K562 (cell line): ENCODE results near the gene ALS2CL. TPM values are rescaled to one million over a fixed set of nuclear protein-coding genes. Genes with fewer than 3 reads are reported as not detected.

Experiments used
- ATAC-seq: fragments of 200-7000 bp; cut with Tn5 transposase; 3 replicates; pipeline ENCODE4 v1.9.1; 2020; ENCODE audit warnings: moderate library complexity
- BruUV-seq: library from RNA; stranded (reverse); fragments of 400-500 nt; replicated peaks from 2 replicates; lab custom pipeline; 2021; lab: Mats Ljungman, UMichigan
- CTCF ChIA-PET: fragments of 300-600 bp; formaldehyde crosslinking; extraction: SDS; loops from one replicate; lab custom pipeline; 2021; ENCODE audit warnings: low intra/inter-chr PET ratio; lab: Yijun Ruan, JAX
- POLR2A ChIA-PET: fragments of 300-600, 350-650 bp; sonication (Branson Sonifier 250); formaldehyde crosslinking; extraction: SDS; loops from one replicate; lab custom pipeline; 2021; ENCODE audit warnings: antibody characterized with exemption, inconsistent platforms; lab: Yijun Ruan, JAX
- DNase-seq, 4 experiments: peaks; one replicate each; pipeline versions ENCODE4 v3.0.0 to v3.0.0-alpha.2; 2011 to 2018; ENCODE audit warnings: low spot score in 3 of 4, mixed read lengths in 3 of 4; ENCODE audit errors: extremely low read depth in 1 of 4
- FAIRE-seq: peaks from 2 replicates; lab custom pipeline; 2011; peaks lifted over from hg19 to GRCh38; lab: Jason Lieb, UNC
- H2AFZ ChIP-seq: 2 replicates; pipeline ENCODE4 v1.6.0; 2011; ENCODE audit warnings: low read depth, low read length, control low read depth, inconsistent platforms
- H3K27ac ChIP-seq: fragments of 200-600 bp; 3 replicates; pipeline ENCODE4 v1.8.0; 2011; ENCODE audit warnings: low read depth, mild to moderate bottlenecking, control low read depth, inconsistent platforms, low read length, moderate library complexity, mixed read lengths; ENCODE audit errors: extremely low read depth
- H3K27me3 ChIP-seq, 2 experiments: fragments of 300-600 bp in 1 of 2; 2 replicates in 1 of 2; 3 replicates in 1 of 2; pipeline versions ENCODE4 v1.6.0 to v1.8.0; 2011; ENCODE audit warnings: inconsistent platforms in 2 of 2, low read length in 2 of 2, mild to moderate bottlenecking in 1 of 2, mixed read lengths in 1 of 2, moderate library complexity in 1 of 2; ENCODE audit not compliant: control insufficient read depth in 2 of 2, insufficient read depth in 2 of 2
- H3K36me3 ChIP-seq: fragments of 300-600 bp; 3 replicates; pipeline ENCODE4 v1.8.0; 2011; ENCODE audit warnings: mild to moderate bottlenecking, low read length, inconsistent platforms; ENCODE audit not compliant: control insufficient read depth, insufficient read depth
- H3K4me1 ChIP-seq, 2 experiments: fragments of 200-600 bp in 1 of 2; replicated peaks in 1 of 2; 2 replicates in 1 of 2; 3 replicates in 1 of 2; pipeline versions ENCODE4 v1.5.1 to v1.8.0; 2011; ENCODE audit warnings: inconsistent platforms in 2 of 2, low read length in 2 of 2, mild to moderate bottlenecking in 1 of 2, mixed read lengths in 1 of 2, moderate library complexity in 1 of 2; ENCODE audit not compliant: control insufficient read depth in 2 of 2, insufficient read depth in 2 of 2
- H3K4me2 ChIP-seq: 2 replicates; pipeline ENCODE4 v1.6.1; 2011; ENCODE audit warnings: low read length, control low read depth, inconsistent platforms, mixed read lengths; ENCODE audit not compliant: insufficient read depth
- H3K4me3 ChIP-seq: fragments of 200-600 bp; sonication (generic), shearing (Covaris generic); 2 replicates; pipeline ENCODE4 v1.5.1; 2016; ENCODE audit warnings: control low read depth, inconsistent platforms
- H3K79me2 ChIP-seq: fragments of 200-600 bp; 3 replicates; pipeline ENCODE4 v1.8.0; 2011; ENCODE audit warnings: low read length, inconsistent platforms; ENCODE audit not compliant: control insufficient read depth, insufficient read depth
- H3K9ac ChIP-seq, 2 experiments: 2 replicates each; pipeline versions ENCODE4 v1.6.0 to v1.6.1; 2011; ENCODE audit warnings: low read depth in 2 of 2, low read length in 2 of 2, control low read depth in 1 of 2, inconsistent platforms in 1 of 2, mild to moderate bottlenecking in 1 of 2, mixed read lengths in 1 of 2; ENCODE audit not compliant: insufficient read depth in 1 of 2
- H3K9me1 ChIP-seq: one replicate; pipeline ENCODE4 v1.6.0; 2011; ENCODE audit warnings: inconsistent platforms, mild to moderate bottlenecking, low read length, moderate library complexity; ENCODE audit not compliant: control insufficient read depth, insufficient read depth
- H3K9me3 ChIP-seq: replicated peaks from 2 replicates; pipeline ENCODE4 v1.5.1; 2011; ENCODE audit warnings: low read depth, low read length, inconsistent platforms; ENCODE audit not compliant: control insufficient read depth, insufficient read depth
- H4K20me1 ChIP-seq: replicated peaks from 2 replicates; pipeline ENCODE4 v1.6.1; 2011; ENCODE audit warnings: low read length, inconsistent platforms, mixed read lengths; ENCODE audit not compliant: control insufficient read depth, insufficient read depth
- CBX2 ChIP-seq: fragments of 200-600 bp; sonication (generic); IDR thresholded peaks from one replicate; pipeline ENCODE4 v1.6.1; 2012; ENCODE audit warnings: mild to moderate bottlenecking, low read length, inconsistent platforms; ENCODE audit not compliant: insufficient read depth, poor library complexity, severe bottlenecking
- CCNT2 ChIP-seq: IDR thresholded peaks from 2 replicates; pipeline ENCODE4 v1.6.1; 2011; ENCODE audit warnings: borderline replicate concordance, low read depth, mild to moderate bottlenecking, moderate library complexity, mixed read lengths, low read length; ENCODE audit not compliant: insufficient read length; ENCODE audit errors: extremely low read depth
- HMGN3 ChIP-seq: IDR thresholded peaks from 2 replicates; pipeline ENCODE4 v1.6.1; 2011; ENCODE audit warnings: borderline replicate concordance, low read depth, mild to moderate bottlenecking, mixed read lengths, low read length; ENCODE audit not compliant: insufficient read length; ENCODE audit errors: extremely low read depth
- ILK ChIP-seq: fragments of 450-650 bp; IDR thresholded peaks from 2 replicates; pipeline ENCODE4 v1.6.1; 2016; ENCODE audit warnings: missing genetic modification characterization, low read depth, mild to moderate bottlenecking, missing compliant biosample characterization, moderate library complexity, borderline replicate concordance
- IRF9 ChIP-seq: fragments of 450-650 bp; IDR thresholded peaks from 2 replicates; pipeline ENCODE4 v1.6.1; 2016; ENCODE audit warnings: missing biosample characterization, missing genetic modification characterization
- KDM5B ChIP-seq: fragments of 200-600 bp; sonication (generic); IDR thresholded peaks from 2 replicates; pipeline ENCODE4 v1.6.1; 2012; ENCODE audit warnings: low read depth, mild to moderate bottlenecking, moderate library complexity, low read length, control low read depth, inconsistent platforms; ENCODE audit not compliant: insufficient replicate concordance
- NRF1 ChIP-seq, 2 experiments: fragments of 450-650 bp; IDR thresholded peaks in 1 of 2; conservative IDR thresholded peaks in 1 of 2; 2 replicates each; pipeline ENCODE4 v1.6.1; 2014; ENCODE audit warnings: mild to moderate bottlenecking in 2 of 2
- SLC30A9 ChIP-seq: fragments of 250-450 bp; sonication (Bioruptor Pico); IDR thresholded peaks from 2 replicates; pipeline ENCODE4 v1.8.0; 2022; ENCODE audit warnings: mild to moderate bottlenecking, moderate library complexity
- SMARCC2 ChIP-seq: fragments of 450-650 bp; IDR thresholded peaks from 2 replicates; pipeline ENCODE4 v1.6.1; 2017; ENCODE audit warnings: antibody characterized with exemption, moderate library complexity, mild to moderate bottlenecking, low read depth
- SREBF1 ChIP-seq: fragments of 150-350 bp; IDR thresholded peaks from 2 replicates; pipeline ENCODE4 v1.6.1; 2014; ENCODE audit warnings: antibody characterized with exemption, low read depth, low read length, borderline replicate concordance
- ZBTB5 ChIP-seq: fragments of 450-650 bp; IDR thresholded peaks from 2 replicates; pipeline ENCODE4 v1.6.1; 2017; ENCODE audit warnings: antibody characterized with exemption
- ZNF232 ChIP-seq: sonication (generic); formaldehyde crosslinking; IDR thresholded peaks from 2 replicates; pipeline ENCODE4 v1.8.0; 2022; ENCODE audit warnings: mild to moderate bottlenecking, missing genetic modification reagents
- ZNF277 ChIP-seq: fragments of 250-450 bp; sonication (Bioruptor Pico); IDR thresholded peaks from 2 replicates; pipeline ENCODE4 v1.8.0; 2022; ENCODE audit warnings: inconsistent platforms, mild to moderate bottlenecking, moderate library complexity, borderline replicate concordance
- WGBS: fragments of 100-300 bp; shearing (Covaris generic); methylation state at CpG from one replicate; pipeline ENCODE4 v1.1.6; 2016; ENCODE audit warnings: low coverage, mixed read lengths; ENCODE audit not compliant: insufficient coverage; ENCODE audit errors: missing lambda C conversion rate; 5-methylcytosine and 5-hydroxymethylcytosine counted together
- in situ Hi-C: fragments of 300-500 bp; cut with MboI; formaldehyde crosslinking; loops from 4 replicates; pipeline ENCODE4 v1.15.0; 2018; ENCODE audit warnings: inconsistent platforms, mixed read lengths
- intact Hi-C: fragments of 100-400 bp; cut with micrococcal nuclease; formaldehyde crosslinking; loops from 2 replicates; pipeline ENCODE4 v1.14.2; 2022
- polyA plus RNA-seq, 8 experiments: library from polyadenylated mRNA; depleted of rRNA in 4 of 8; stranded (reverse) in 5 of 8; unstranded in 3 of 8; fragments of >200 nt; fragmentation: Nextera tagmentation in 2 of 8; fragmentation: Illumina TruSeq in 1 of 8; extraction: Ambion mirVana in 2 of 8; extraction: Trizol in 1 of 8; gene quantifications; 2 replicates each; pipeline versions ENCODE4 v1.2.1 to v1.2.3, GENCODE V29; 2011 to 2014; ENCODE audit warnings: inconsistent platforms in 1 of 8, missing spikeins in 1 of 8
- total RNA-seq, 7 experiments: library from RNA; depleted of rRNA in 6 of 7; stranded (reverse); fragments of >200 nt in 6 of 7; fragmentation: Illumina TruSeq in 2 of 7; extraction: Trizol in 2 of 7; gene quantifications; 2 replicates each; pipeline versions ENCODE4 v1.2.1 to v1.2.3, GENCODE V29; 2011 to 2021; ENCODE audit warnings: low replicate concordance in 1 of 7
- TF ChIP-seq, protein P1 (sequence below): sonication (generic); formaldehyde crosslinking; IDR thresholded peaks from 2 replicates; pipeline ENCODE4 v1.5.0; 2020; ENCODE audit warnings: missing genetic modification reagents

Gene ALS2CL
- total and polyA plus RNA-seq, 9 of the 15 experiments (the other 6 are each of a cell fraction or from before 2014, with no cell fraction given) = 0.03 to 0.13 (median 0.05) TPM; not detected in 3

GRCh38 chr3:46712191-46713049, 18.9 kb upstream of the ALS2CL start:
- intact Hi-C loops (no loop called here), in situ Hi-C loops (loop anchor here (10.0 kb wide), 1 partner anchor 642 kb away; no protein-coding TSS in a partner anchor)
- Histone ChIP-seq H3K9ac (peak overlapping the region in 1 of 2 experiments; percentile 33; a peak in 2 of 4 replicates), H3K9me1 (no peaks in the 10 kb centered on the region), H3K27ac (no peak overlapping the region), H3K79me2 (no peaks in the 10 kb centered on the region), H3K36me3 (no peaks in the 10 kb centered on the region), H3K4me3 (no peak overlapping the region), H3K4me2 (no peak overlapping the region), H3K4me1 (peaks cover 0 to 5% of the 10 kb centered on the region in 2 experiments; a peak in 1 of 5 replicates), H3K27me3 (peaks cover 20 to 64% of the 10 kb centered on the region in 2 experiments), H2AFZ (no peak overlapping the region), H4K20me1 (peaks cover 16% of the 10 kb centered on the region), H3K9me3 (no peaks in the 10 kb centered on the region)
- ChIA-PET POLR2A (no interaction called here), CTCF (interaction anchor here (0.6 kb wide), 1 partner anchor 143 kb away, joined by 3 read pairs; no protein-coding TSS in a partner anchor)
- DNase-seq = no peak
- ATAC-seq = no peak
- BruUV-seq = no TSS peak
- FAIRE-seq = no peak
- WGBS = 7% methylated on average over 8 of the region's 13 CpGs
- TF ChIP-seq ZNF277 (CRISPR knock-in tag) (no peak), CBX2 (no peak), ILK (tag) (no peak), SREBF1 (no peak), KDM5B (no peak), CCNT2 (no peak), SMARCC2 (no peak), IRF9 (no peak), SLC30A9 (CRISPR knock-in tag) (no peak), HMGN3 (no peak), ZBTB5 (no peak), NRF1 (conservative IDR thresholded peaks at IDR 0.05 in 1 of 2, IDR thresholded peaks at IDR 0.05 in 1 of 2) (no peak), ZNF232 (no peak)
- TF ChIP-seq, protein P1, sequence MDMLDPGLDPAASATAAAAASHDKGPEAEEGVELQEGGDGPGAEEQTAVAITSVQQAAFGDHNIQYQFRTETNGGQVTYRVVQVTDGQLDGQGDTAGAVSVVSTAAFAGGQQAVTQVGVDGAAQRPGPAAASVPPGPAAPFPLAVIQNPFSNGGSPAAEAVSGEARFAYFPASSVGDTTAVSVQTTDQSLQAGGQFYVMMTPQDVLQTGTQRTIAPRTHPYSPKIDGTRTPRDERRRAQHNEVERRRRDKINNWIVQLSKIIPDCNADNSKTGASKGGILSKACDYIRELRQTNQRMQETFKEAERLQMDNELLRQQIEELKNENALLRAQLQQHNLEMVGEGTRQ (CRISPR knock-in tag) = no peak
